HCT116 (cell line): ENCODE data around the gene SDK2. TPM values are rescaled to one million over a fixed set of nuclear protein-coding genes. Genes with fewer than 3 reads are reported as not detected.

Experiments used
- ATAC-seq: fragments of 200-7000 bp; cut with Tn5 transposase; 2 replicates; pipeline ENCODE4 v1.9.1; 2020; ENCODE audit warnings: mild to moderate bottlenecking, moderate library complexity
- BruUV-seq: library from RNA; stranded (reverse); fragments of 400-500 nt; replicated peaks from 2 replicates; lab custom pipeline; 2021; lab: Mats Ljungman, UMichigan
- CTCF ChIA-PET: fragments of 300-600 bp; sonication (Branson Sonifier 250); formaldehyde crosslinking; loops from one replicate; lab custom pipeline; 2021; ENCODE audit warnings: antibody characterized with exemption; lab: Charles Lee
- POLR2A ChIA-PET: fragments of 300-600, 350-600 bp; sonication (Branson Sonifier 250); formaldehyde crosslinking; loops from one replicate; lab custom pipeline; 2021; ENCODE audit warnings: antibody characterized with exemption; lab: Charles Lee
- RAD21 ChIA-PET, 2 experiments: fragments of 300-600 bp; sonication (Branson Sonifier 250); formaldehyde crosslinking; loops; one replicate each; lab custom pipeline; 2023; ENCODE audit warnings: low total read pairs in 2 of 2; ENCODE audit not compliant: uncharacterized antibody in 2 of 2, unreplicated experiment in 2 of 2, low non-redundant PET in 1 of 2; lab: Charles Lee
- DNase-seq: peaks from one replicate; pipeline ENCODE4 v3.0.0-alpha.2; 2010; ENCODE audit warnings: low read depth, low spot score
- H2AFZ ChIP-seq: fragments of 200-600 bp; shearing (Covaris generic), sonication (generic); 2 replicates; pipeline ENCODE4 v1.6.1; 2017; ENCODE audit warnings: low read depth, mixed run types, mixed read lengths, antibody characterized with exemption, low read length; ENCODE audit not compliant: poor library complexity, severe bottlenecking
- H3K27ac ChIP-seq: 2 replicates; pipeline ENCODE4 v1.5.1; 2012; ENCODE audit warnings: low read depth, low read length
- H3K27me3 ChIP-seq: fragments of 200-600 bp; sonication (generic); 2 replicates; pipeline ENCODE4 v1.6.1; 2016; ENCODE audit warnings: mixed run types, low read length, mixed read lengths; ENCODE audit not compliant: insufficient read depth
- H3K36me3 ChIP-seq, 2 experiments: fragments of 200-500 bp in 1 of 2; fragments of 200-600 bp in 1 of 2; sonication (Bioruptor generic) in 1 of 2; sonication (generic) in 1 of 2; 2 replicates each; pipeline versions ENCODE4 v1.5.1 to v1.6.1; 2014 to 2016; ENCODE audit warnings: low read length in 2 of 2, inconsistent platforms in 1 of 2, mixed read lengths in 1 of 2, mixed run types in 1 of 2; ENCODE audit not compliant: insufficient read depth in 2 of 2, control insufficient read depth in 1 of 2
- H3K4me1 ChIP-seq, 2 experiments: fragments of 200-600 bp in 1 of 2; sonication (generic) in 1 of 2; 2 replicates each; pipeline versions ENCODE4 v1.5.1 to v1.6.1; 2012 to 2017; ENCODE audit warnings: low read length in 2 of 2, inconsistent platforms in 1 of 2, mild to moderate bottlenecking in 1 of 2, mixed read lengths in 1 of 2, mixed run types in 1 of 2, moderate library complexity in 1 of 2; ENCODE audit not compliant: insufficient read depth in 2 of 2, control insufficient read depth in 1 of 2
- H3K4me2 ChIP-seq: fragments of 200-600 bp; sonication (generic); 2 replicates; pipeline ENCODE4 v1.6.1; 2017; ENCODE audit warnings: mixed run types, low read length, mixed read lengths
- H3K4me3 ChIP-seq, 2 experiments: fragments of 200-600 bp in 1 of 2; sonication (generic) in 1 of 2; replicated peaks in 1 of 2; 2 replicates each; pipeline ENCODE4 v1.5.1; 2011 to 2016; ENCODE audit warnings: low read length in 2 of 2, control low read depth in 1 of 2, low read depth in 1 of 2, mild to moderate bottlenecking in 1 of 2, mixed read lengths in 1 of 2, mixed run types in 1 of 2
- H3K79me2 ChIP-seq: fragments of 200-600 bp; sonication (generic); 2 replicates; pipeline ENCODE4 v1.6.1; 2017; ENCODE audit warnings: mild to moderate bottlenecking, mixed run types, low read length, moderate library complexity, mixed read lengths; ENCODE audit not compliant: insufficient read depth
- H3K9ac ChIP-seq: fragments of 200-600 bp; sonication (generic); 2 replicates; pipeline ENCODE4 v1.6.1; 2016; ENCODE audit warnings: low read length, mixed read lengths
- H3K9me2 ChIP-seq: fragments of 200-600 bp; sonication (generic), shearing (Covaris generic); 2 replicates; pipeline ENCODE4 v1.6.1; 2017; ENCODE audit warnings: mixed run types, mild to moderate bottlenecking, moderate library complexity; ENCODE audit not compliant: insufficient read depth
- H3K9me3 ChIP-seq, 2 experiments: fragments of 200-500 bp in 1 of 2; fragments of 200-600 bp in 1 of 2; sonication (Bioruptor generic) in 1 of 2; sonication (generic) in 1 of 2; 2 replicates each; pipeline ENCODE4 v1.6.1; 2014 to 2017; ENCODE audit warnings: low read length in 2 of 2, mixed read lengths in 2 of 2, inconsistent platforms in 1 of 2, low read depth in 1 of 2, mild to moderate bottlenecking in 1 of 2, mixed run types in 1 of 2, moderate library complexity in 1 of 2; ENCODE audit not compliant: control insufficient read depth in 1 of 2, insufficient read depth in 1 of 2
- H4K20me1 ChIP-seq: fragments of 200-600 bp; sonication (generic), shearing (Covaris generic); 2 replicates; pipeline ENCODE4 v1.6.1; 2017; ENCODE audit warnings: mixed run types, mild to moderate bottlenecking, moderate library complexity; ENCODE audit not compliant: insufficient read depth
- CBX3 ChIP-seq: IDR thresholded peaks from 2 replicates; pipeline ENCODE4 v1.6.1; 2012; ENCODE audit warnings: low read depth
- CEBPB ChIP-seq: IDR thresholded peaks from 2 replicates; pipeline ENCODE4 v1.6.1; 2012; ENCODE audit warnings: low read depth
- EGR1 ChIP-seq: IDR thresholded peaks from 2 replicates; pipeline ENCODE4 v1.6.1; 2012; ENCODE audit warnings: low read depth
- ELF1 ChIP-seq: IDR thresholded peaks from 2 replicates; pipeline ENCODE4 v1.6.1; 2012; ENCODE audit warnings: low read depth, borderline replicate concordance
- EZH2 ChIP-seq: fragments of 200-600 bp; sonication (generic); IDR thresholded peaks from 2 replicates; pipeline ENCODE4 v1.6.1; 2017; ENCODE audit warnings: antibody characterized with exemption, mixed run types
- JUND ChIP-seq: IDR thresholded peaks from 2 replicates; pipeline ENCODE4 v1.6.1; 2012
- POLR2A ChIP-seq: IDR thresholded peaks from 2 replicates; pipeline ENCODE4 v1.7.0; 2011; ENCODE audit warnings: borderline replicate concordance; ENCODE audit not compliant: insufficient read depth, insufficient read length; ENCODE audit errors: extremely low read depth
- POLR2AphosphoS5 ChIP-seq: IDR thresholded peaks from 2 replicates; pipeline ENCODE4 v1.6.1; 2011; ENCODE audit warnings: mild to moderate bottlenecking, low read depth, low read length, moderate library complexity
- RAD21 ChIP-seq: IDR thresholded peaks from 2 replicates; pipeline ENCODE4 v1.6.1; 2012; ENCODE audit warnings: low read depth, mild to moderate bottlenecking
- SIN3A ChIP-seq: IDR thresholded peaks from 2 replicates; pipeline ENCODE4 v1.6.1; 2012; ENCODE audit warnings: low read depth
- SP1 ChIP-seq: IDR thresholded peaks from 2 replicates; pipeline ENCODE4 v1.6.1; 2012; ENCODE audit warnings: low read depth
- TCF7L2 ChIP-seq: IDR thresholded peaks from 2 replicates; pipeline ENCODE4 v1.7.0; 2011; ENCODE audit warnings: borderline replicate concordance, inconsistent platforms; ENCODE audit not compliant: insufficient read depth, insufficient read length; ENCODE audit errors: extremely low read depth
- YY1 ChIP-seq: IDR thresholded peaks from 2 replicates; pipeline ENCODE4 v1.6.1; 2011; ENCODE audit warnings: low read length, low read depth, moderate library complexity, mild to moderate bottlenecking; ENCODE audit not compliant: insufficient replicate concordance; ENCODE audit errors: extremely low read depth
- intact Hi-C: fragments of 100-400 bp; cut with micrococcal nuclease; formaldehyde crosslinking; loops from 2 replicates; pipeline ENCODE4 v1.10.0; 2022
- total RNA-seq: library from RNA; stranded (reverse); gene quantifications from one replicate; pipeline ENCODE4 v1.2.1, GENCODE V29; 2021; ENCODE audit not compliant: unreplicated experiment
- TF ChIP-seq, protein P1 (sequence below), 3 experiments: fragments of 200-600 bp in 1 of 3; sonication (generic) in 1 of 3; IDR thresholded peaks in 2 of 3; conservative IDR thresholded peaks in 1 of 3; 2 replicates each; pipeline ENCODE4 v1.5.1; 2012 to 2017; ENCODE audit warnings: low read depth in 2 of 3, low read length in 2 of 3, antibody characterized with exemption in 1 of 3, borderline replicate concordance in 1 of 3, control low read depth in 1 of 3, mild to moderate bottlenecking in 1 of 3, mixed read lengths in 1 of 3, mixed run types in 1 of 3, moderate library complexity in 1 of 3; ENCODE audit not compliant: insufficient read depth in 1 of 3
- TF ChIP-seq, protein P2 (sequence below): IDR thresholded peaks from 2 replicates; pipeline ENCODE4 v1.6.1; 2012
- TF ChIP-seq, protein P3 (sequence below): IDR thresholded peaks from 2 replicates; pipeline ENCODE4 v1.6.1; 2012
- TF ChIP-seq, protein P4 (sequence below): IDR thresholded peaks from 2 replicates; pipeline ENCODE4 v1.6.1; 2012; ENCODE audit warnings: low read depth

The SDK2 gene
- total RNA-seq, 1 experiment from 2014 or later = 0.10 TPM

DNA sequence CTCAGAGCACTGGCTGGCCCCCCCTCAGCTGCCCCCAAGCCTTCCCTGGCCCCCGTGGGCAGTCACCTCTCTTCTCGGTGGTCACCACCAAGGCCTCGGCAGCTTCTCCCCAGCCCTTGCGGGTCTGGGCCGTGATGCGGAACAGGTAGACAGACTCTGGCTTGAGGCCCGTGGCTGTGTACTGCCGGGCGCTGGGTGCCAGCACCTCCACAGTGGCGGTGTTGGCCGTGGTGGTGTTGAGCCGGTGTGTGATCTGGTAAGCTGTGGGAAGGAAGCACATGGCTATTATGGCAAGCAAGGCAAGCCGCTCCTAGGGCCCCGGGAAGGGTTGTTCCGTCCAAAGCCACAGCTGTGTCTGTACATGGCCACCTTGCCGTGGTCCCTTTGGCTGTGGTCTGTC is 254.0 kb downstream of the SDK2 start (continued):
- TF ChIP-seq, protein P1, sequence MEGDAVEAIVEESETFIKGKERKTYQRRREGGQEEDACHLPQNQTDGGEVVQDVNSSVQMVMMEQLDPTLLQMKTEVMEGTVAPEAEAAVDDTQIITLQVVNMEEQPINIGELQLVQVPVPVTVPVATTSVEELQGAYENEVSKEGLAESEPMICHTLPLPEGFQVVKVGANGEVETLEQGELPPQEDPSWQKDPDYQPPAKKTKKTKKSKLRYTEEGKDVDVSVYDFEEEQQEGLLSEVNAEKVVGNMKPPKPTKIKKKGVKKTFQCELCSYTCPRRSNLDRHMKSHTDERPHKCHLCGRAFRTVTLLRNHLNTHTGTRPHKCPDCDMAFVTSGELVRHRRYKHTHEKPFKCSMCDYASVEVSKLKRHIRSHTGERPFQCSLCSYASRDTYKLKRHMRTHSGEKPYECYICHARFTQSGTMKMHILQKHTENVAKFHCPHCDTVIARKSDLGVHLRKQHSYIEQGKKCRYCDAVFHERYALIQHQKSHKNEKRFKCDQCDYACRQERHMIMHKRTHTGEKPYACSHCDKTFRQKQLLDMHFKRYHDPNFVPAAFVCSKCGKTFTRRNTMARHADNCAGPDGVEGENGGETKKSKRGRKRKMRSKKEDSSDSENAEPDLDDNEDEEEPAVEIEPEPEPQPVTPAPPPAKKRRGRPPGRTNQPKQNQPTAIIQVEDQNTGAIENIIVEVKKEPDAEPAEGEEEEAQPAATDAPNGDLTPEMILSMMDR (IDR thresholded peaks at IDR 0.05 in 2 of 3, conservative IDR thresholded peaks at IDR 0.05 in 1 of 3; ENCODE audit: borderline replicate concordance in 1 of 3, insufficient read depth in 1 of 3, low read depth in 2 of 3, low read length in 2 of 3) = no peak
- TF ChIP-seq, protein P2, sequence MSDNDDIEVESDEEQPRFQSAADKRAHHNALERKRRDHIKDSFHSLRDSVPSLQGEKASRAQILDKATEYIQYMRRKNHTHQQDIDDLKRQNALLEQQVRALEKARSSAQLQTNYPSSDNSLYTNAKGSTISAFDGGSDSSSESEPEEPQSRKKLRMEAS = no peak
- TF ChIP-seq SIN3A (no peak), TCF7L2 (no peak), JUND (no peak), EGR1 (no peak), CBX3 (no peak), SP1 (no peak), POLR2A (no peak)

DNA sequence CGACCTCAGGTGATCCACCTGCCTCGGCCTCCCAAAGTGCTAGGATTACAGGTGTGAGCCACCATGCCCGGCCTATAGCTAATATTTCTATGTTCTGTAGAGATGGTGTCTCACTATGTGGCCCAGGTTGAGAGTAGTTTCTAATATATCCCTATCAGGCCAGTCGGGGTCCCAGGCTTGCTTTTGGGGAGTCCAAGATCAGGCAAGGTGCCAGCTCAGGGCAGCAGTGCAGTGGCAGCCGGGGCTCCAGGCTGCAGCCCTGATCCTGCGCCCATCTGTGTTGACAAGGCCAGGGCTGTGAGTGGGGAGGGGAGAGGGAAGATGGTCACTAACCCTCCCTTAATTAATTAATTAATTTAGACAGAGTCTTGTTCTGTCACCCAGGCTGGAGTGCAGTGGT is 254.8 kb downstream of the SDK2 start:
- no peak overlapping the region for H3K27ac ChIP-seq
- POLR2A ChIA-PET = no interaction called here
- DNase-seq = no peak
- no peak overlapping the region for H3K9ac ChIP-seq
- ATAC-seq = no peak
- H3K9me2 ChIP-seq = no peaks in the 10 kb centered on the region
- no peaks in the 10 kb centered on the region for H3K4me1 ChIP-seq
- peaks cover 10% of the 10 kb centered on the region; the same call in 1 of the 2 replicates for H3K27me3 ChIP-seq
- CTCF ChIA-PET = interaction anchor here (1.4 kb wide), 1 partner anchor 32 kb away, joined by 3 read pairs; no protein-coding TSS in a partner anchor
- H3K79me2 ChIP-seq = no peaks in the 10 kb centered on the region
- H2AFZ ChIP-seq = no peak overlapping the region
- H3K36me3 ChIP-seq = no peaks in the 10 kb centered on the region
- no peaks in the 10 kb centered on the region for H3K9me3 ChIP-seq
- RAD21 ChIA-PET = no interaction called here
- H3K4me3 ChIP-seq = no peak overlapping the region
- no peaks in the 10 kb centered on the region for H4K20me1 ChIP-seq
- intact Hi-C loops = no loop called here
- no peak overlapping the region for H3K4me2 ChIP-seq
- no TSS peak for BruUV-seq
- TF ChIP-seq SIN3A (no peak), CEBPB (no peak), RAD21 (no peak), JUND (no peak), ELF1 (no peak), EZH2 (no peak), SP1 (no peak), YY1 (no peak), POLR2AphosphoS5 (no peak)
- TF ChIP-seq, protein P1 (IDR thresholded peaks at IDR 0.05 in 2 of 3, conservative IDR thresholded peaks at IDR 0.05 in 1 of 3; ENCODE audit: borderline replicate concordance in 1 of 3, insufficient read depth in 1 of 3, low read depth in 2 of 3, low read length in 2 of 3) = no peak
- TF ChIP-seq, protein P2 = no peak
- TF ChIP-seq, protein P3, sequence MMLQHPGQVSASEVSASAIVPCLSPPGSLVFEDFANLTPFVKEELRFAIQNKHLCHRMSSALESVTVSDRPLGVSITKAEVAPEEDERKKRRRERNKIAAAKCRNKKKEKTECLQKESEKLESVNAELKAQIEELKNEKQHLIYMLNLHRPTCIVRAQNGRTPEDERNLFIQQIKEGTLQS = no peak
- TF ChIP-seq, protein P4, sequence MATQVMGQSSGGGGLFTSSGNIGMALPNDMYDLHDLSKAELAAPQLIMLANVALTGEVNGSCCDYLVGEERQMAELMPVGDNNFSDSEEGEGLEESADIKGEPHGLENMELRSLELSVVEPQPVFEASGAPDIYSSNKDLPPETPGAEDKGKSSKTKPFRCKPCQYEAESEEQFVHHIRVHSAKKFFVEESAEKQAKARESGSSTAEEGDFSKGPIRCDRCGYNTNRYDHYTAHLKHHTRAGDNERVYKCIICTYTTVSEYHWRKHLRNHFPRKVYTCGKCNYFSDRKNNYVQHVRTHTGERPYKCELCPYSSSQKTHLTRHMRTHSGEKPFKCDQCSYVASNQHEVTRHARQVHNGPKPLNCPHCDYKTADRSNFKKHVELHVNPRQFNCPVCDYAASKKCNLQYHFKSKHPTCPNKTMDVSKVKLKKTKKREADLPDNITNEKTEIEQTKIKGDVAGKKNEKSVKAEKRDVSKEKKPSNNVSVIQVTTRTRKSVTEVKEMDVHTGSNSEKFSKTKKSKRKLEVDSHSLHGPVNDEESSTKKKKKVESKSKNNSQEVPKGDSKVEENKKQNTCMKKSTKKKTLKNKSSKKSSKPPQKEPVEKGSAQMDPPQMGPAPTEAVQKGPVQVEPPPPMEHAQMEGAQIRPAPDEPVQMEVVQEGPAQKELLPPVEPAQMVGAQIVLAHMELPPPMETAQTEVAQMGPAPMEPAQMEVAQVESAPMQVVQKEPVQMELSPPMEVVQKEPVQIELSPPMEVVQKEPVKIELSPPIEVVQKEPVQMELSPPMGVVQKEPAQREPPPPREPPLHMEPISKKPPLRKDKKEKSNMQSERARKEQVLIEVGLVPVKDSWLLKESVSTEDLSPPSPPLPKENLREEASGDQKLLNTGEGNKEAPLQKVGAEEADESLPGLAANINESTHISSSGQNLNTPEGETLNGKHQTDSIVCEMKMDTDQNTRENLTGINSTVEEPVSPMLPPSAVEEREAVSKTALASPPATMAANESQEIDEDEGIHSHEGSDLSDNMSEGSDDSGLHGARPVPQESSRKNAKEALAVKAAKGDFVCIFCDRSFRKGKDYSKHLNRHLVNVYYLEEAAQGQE = no peak
